ENCODE data around the gene LEFTY1.

The LEFTY1 gene

DNA sequence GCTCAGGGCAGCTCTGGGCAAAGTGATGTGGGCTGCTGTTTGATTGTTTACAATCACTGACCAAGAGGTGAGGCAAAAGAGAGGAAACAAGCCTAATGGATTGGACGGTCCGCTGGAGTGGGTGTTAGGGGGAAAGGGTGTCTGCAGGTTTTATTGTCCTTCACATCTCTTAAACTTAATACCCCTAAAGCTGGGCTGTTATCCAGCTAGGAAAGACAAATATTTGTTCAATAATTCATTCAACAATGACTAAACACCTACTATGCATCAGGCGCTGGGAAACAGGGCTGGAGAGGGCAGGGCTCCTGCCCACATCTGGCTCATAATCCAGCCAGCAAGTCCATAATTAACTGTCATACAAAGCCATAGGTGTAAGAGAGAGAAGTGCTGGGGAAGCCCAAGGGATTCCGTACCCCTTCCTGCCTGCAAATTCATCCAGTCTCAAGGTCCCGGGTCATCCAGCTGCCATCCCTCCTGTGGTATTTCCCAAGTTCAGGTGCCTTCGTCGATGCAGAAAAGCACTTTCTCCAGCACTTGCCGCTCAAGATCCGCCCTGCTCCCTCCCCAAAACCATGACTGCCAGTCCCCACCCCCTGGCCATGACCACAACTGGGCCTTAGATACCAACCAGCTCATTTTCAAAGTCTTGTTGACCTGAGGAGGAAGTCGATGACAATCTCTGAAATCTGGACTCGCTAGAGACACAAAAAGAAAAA is 17.4 kb downstream of the LEFTY1 start:
- DNase-seq, result no peak

DNA sequence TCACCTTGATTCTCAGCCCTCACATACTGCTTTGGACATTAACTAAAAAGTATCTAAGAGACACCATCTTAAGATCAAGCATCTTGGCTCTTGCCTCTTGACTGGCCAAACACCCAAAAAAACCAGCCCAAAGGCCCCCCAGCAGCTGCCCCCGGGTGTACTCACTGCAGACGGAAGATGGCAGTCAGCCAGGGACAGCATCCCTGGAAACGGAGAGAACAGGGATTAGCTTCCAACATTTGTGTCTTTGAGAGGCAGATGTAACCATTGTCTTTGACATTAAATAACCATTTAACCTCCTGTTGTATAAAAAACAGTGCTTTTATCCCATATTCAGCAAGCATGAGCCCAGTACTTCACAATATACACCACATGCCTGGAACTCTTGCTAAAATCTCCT is 18.0 kb downstream of the LEFTY1 start:
- DNase-seq, result no peak

DNA sequence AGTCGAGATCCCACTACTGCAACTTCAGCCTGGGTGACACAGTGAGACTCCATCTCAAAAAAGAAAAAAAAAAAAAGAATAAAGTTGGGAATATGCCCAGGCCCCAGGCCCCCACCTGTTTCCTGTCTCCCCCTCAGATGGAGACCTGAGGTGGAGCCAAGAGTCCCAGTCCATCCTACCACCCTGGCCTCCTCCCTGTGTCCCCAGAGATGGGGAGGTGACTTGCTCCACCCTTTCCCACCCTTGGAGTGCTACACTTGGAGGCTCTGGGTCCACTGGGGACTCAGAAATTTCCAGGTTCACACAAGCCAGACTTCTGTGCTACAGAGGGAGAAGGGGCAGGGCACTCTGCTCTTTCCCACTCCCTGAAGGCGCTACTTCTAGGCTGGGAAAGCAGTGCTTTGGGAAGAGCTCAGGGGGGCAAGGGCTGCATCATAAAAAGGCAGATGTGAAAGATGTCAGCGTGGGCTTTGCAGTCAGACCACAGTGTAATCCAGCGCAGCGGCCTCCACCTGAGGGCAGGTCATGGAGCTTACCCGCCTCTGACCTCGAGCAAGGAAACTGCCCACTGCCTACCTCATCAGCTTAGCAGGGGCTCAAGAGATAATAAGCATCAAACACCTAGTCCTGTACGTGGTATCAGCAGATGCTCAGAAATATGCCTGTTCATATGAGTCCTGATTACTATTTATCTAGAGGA is 20.2 kb downstream of the LEFTY1 start:
- no peak for DNase-seq

- no peak for DNase-seq
Observed at GRCh38 chr1:225866981-225867380, 22.0 kb downstream of the LEFTY1 start.

DNA sequence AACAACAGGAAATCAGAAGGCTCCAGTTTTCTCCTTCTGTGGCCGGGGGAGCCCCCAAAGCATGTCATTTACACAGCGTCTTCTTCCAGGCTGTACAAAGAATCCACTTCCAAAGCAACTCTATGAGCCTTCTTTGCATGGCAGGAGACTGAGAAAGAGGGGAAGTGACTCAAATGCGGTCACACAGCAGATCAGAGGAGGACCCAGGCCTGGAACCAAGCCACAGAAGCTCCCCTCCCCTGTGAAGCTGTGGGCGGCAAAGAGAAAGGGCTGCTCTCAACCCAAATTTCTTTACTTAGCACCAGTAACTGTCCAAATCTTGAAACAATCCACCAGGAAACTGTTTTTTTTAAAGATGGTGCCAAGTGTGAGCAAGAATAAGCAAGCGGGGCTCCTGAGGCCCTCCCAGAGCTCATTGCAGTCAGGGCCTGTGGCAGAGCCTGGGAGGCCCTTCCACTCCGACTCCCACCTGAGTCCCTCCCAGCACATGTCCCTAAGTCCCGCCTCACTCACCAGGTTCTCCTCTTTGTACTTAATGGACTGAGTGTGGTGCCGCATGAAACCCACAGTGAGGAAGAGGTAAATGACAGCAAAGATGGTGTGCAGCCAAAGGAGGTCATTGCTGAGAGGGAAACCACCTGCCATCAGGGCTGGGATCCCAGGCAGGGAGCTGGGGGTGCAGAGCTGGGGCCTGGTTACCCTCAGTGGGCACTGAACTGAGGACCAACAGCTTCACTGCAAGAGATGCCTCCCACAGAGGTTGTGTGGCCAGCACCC is 22.7 kb downstream of the LEFTY1 start:
- DNase-seq, result peak; percentile 56

GRCh38 chr1:225865514-225865913 is 23.4 kb downstream of the LEFTY1 start:
- DNase-seq, result no peak

DNA sequence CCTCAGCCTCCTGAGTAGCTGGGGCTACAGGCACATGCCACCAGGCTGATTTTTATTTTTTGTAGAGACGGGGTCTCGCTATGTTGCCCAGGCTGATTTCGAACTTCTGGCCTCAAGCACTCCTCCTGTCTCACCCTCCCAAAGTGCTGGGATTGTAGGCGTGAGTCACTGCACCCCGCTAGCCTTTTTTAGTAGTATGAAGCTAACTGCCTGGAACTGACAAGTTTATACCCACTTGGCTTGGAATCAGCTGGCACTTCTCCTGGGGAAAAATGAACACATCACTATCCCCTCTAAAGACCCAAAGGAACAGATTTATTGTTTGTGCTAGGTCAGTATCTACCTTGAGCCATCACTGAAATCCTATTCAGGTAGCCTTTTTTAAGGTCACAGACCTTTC is 25.8 kb downstream of the LEFTY1 start:
- DNase-seq, result no peak

GRCh38 chr1:225862581-225862950 is 26.4 kb downstream of the LEFTY1 start:
- no peak for DNase-seq

DNA sequence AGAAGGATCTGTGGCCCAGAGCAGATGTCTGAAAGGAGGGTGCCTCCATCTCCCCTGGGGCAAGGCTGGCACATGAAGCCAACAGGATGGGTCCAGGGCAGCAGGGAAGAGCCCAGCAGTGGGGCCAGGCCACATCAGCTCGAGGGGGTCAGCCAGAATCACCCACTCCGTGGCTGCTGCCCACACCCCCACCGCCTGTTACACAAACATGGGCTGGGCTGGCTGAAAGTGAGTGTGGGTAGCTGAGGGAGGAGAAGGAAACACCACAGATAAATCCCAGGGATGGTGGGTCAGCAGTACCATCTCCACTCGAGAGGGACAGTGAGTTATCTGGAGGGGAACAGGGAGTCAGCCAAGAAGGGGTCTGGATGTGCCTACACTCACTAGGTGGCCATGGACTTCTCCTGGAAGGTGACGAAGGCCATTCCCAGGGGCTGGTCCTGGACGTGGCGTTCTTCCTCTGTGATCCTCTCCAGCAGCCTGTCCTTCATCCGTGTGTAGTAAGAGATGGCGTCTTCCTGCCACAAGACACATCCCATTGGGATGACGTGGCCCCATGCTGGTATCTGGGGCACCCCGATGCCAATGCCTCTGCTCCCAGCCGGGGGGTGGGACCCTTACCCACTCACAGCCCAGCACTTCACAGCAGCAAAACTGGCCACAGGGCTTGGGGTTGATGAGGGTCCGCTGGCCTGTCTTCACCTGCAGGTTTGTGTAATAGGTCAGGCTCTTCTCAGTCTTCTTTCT is 26.9 kb downstream of the LEFTY1 start:
- DNase-seq, result no peak

DNA sequence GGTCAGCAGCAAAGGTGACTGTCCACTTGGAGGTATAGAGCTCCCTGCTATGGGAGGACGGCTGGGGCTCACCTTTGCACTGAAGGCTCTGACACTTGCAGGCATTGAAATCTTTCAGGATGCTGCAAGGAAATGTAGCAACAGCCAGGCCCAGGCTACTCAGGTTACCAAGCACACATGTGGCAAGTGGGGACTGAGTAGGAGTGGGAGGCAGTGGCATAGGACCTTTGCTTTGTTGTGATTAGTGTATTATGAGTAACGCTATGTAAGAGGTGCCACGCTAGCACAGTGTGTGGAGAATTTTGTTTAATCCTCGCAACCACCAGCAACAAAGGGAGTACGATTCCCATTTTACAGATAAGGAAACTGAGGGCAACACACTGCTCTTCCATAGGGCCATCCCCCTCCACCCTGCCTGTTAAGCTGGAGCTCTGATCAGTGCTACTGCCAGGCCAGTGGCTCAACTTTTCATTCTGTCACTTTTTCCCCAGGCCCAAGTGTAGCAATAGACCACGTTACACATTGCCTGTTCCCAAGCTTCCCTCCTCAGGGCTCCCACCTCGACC is 28.0 kb downstream of the LEFTY1 start:
- DNase-seq, result no peak

DNA sequence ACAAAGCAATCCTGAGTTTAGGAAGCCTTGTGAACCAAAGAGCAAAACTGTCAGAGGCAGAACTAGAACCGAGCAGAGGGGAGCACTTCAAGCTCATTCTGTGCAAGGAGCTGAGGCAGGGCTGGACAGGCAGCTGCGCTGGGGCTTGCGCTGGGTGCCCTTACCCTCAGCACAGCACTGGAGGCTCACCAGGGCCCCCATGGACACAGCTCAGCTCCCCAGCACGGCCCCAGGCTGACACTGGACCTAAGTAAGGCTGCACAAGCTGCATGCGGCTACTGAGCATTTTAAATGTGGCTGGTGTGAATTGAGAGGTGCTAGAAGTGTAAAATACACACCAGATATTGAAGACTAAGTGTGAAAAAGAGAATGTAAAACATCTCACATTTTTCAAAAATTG is 28.8 kb downstream of the LEFTY1 start:
- no peak for DNase-seq

- no peak for DNase-seq
Observed at GRCh38 chr1:225859151-225859550, 29.8 kb downstream of the LEFTY1 start.

DNA sequence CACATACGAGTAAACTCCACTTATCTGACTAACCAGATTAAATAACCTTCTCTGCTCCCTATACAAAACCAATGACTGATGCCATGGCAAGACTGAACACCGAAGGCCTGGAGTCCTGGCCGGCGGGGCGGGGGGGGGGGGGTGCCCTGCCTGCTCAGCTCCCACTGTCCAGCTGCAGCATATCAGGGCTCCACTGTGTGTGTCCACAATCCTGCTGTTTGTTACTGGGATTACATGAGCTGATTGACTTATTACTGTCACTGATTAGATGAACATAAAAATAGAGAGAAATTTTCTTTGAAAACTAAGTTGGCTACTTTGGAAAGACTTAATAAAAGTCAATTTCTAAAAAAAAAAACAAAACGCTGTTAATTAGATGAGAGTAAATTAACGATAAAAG is 31.7 kb downstream of the LEFTY1 start:
- no peak for DNase-seq

DNA sequence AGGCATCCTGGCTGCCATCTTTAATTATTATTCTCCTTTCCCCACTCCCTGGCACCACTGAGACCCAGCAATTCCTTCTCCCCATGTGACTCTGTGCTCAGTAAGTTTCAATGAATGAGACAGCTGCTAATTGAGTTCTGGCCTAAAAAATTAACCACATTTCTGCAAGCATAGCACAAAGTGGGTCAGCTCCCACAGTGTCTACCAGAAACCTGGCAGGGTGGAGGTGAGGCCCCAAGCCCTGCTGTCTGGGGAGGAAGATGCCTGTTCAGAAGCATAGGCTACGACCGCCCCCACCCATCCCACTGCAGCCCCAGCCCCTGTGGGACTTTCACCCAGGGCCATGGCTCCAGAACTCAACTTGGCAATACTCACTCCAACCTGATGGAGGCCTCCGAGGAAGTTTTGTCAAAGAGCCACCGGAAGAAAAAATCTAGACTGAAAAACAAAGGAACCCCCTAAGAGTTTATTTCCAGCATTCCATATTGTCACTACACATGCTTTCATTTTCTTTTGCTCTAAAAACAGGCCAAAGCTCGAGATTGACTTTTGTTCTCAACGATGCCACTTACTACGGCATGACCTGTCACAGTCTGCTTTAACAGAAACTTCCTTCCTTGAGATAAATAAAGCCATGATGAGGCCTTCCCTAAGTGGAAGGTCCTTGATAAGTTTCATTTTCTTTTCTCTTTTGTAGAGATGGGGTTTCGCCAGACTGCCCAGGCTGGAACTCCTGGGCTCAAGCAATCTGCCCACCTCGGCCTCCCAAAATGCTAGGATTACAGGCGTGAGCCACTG is 33.2 kb downstream of the LEFTY1 start:
- DNase-seq, result no peak

GRCh38 chr1:225853441-225853840 is 35.5 kb downstream of the LEFTY1 start:
- no peak for DNase-seq

GRCh38 chr1:225852413-225853124 is 36.4 kb downstream of the LEFTY1 start:
- no peak for DNase-seq

GRCh38 chr1:225851805-225852204 is 37.1 kb downstream of the LEFTY1 start:
- DNase-seq, result peak; percentile 27

- DNase-seq, result no peak
Observed at GRCh38 chr1:225850370-225850769, 38.6 kb downstream of the LEFTY1 start.

- no peak for DNase-seq
Observed at GRCh38 chr1:225849925-225850324, 39.0 kb downstream of the LEFTY1 start.

DNA sequence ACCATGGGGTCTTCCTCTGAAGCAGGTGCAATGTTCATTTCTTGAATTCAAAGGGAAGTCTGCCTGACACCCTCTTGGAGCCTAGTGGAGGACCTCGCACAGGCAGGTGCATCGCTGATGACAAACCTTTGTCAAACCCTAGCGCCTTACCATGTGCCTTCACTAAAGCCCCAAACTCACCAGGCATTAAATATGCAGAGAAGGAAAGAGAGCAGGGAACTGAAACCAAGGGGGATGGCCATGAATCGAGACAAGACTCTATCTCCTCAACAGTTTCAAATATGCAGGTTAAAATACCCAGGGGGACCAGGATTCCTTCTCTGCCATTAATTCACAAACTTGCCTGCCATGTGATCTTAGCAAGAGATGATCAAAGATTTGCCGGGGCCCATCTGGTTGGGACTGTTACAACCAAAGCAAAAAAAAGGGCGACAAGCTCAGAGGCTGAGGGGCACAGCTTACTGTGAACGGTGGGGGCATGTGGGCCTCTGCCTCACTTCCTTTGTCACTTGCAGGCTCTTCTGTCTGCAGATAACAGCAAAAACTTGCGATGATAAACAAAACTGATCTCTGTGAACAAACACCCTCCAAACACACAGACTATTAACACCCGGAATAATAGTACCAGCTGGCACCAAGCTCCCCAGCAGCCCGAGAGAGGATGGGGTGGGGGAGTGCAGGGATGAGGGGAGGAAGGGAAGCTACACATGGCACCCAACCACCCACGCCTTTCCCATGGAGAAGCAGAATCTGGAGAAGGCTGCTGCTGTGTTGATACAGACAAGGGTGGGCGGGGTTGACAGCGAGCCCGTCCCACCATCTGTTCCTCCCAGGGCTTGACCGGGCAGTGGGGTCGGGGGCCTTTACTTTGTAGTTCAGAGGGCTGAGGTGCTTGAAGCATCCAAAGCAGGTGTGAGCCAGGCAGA is 40.7 kb downstream of the LEFTY1 start:
- DNase-seq, result no peak
